CD4-positive, alpha-beta T cell treated with Interleukin-21 for 1 hour (primary cell): ENCODE results near the gene EYA2.
"Not testable (repeated sequence)": the region's sequence is repeated elsewhere in the genome, so short reads cannot be mapped to it uniquely, and the experiment has no call there.

Experiments
- DNase-seq: peaks from one replicate; pipeline ENCODE4 v3.0.0-alpha.2; 2020

Gene EYA2

GRCh38 chr20:47191074-47191673 lies 296.5 kb downstream of the EYA2 start:
- DNase-seq, result no peak

- DNase-seq, result no peak
Measured at GRCh38 chr20:47191956-47192355, 297.3 kb downstream of the EYA2 start.

- no peak for DNase-seq
Measured at GRCh38 chr20:47195573-47195972, 300.9 kb downstream of the EYA2 start.

- peak; percentile 71 for DNase-seq
Measured at GRCh38 chr20:47196091-47197081, 301.7 kb downstream of the EYA2 start.

- no peak for DNase-seq
Measured at GRCh38 chr20:47198254-47198671, 303.6 kb downstream of the EYA2 start.

- DNase-seq, result no peak
Measured at GRCh38 chr20:47198996-47199552, 304.4 kb downstream of the EYA2 start.

GRCh38 chr20:47201074-47201730 lies 306.6 kb downstream of the EYA2 start:
- DNase-seq, result no peak

GRCh38 chr20:47202733-47203667 lies 308.4 kb downstream of the EYA2 start:
- DNase-seq, result no peak

- no peak for DNase-seq
Measured at GRCh38 chr20:47204008-47204849, 309.6 kb downstream of the EYA2 start.

- not testable (repeated sequence) for DNase-seq
Measured at GRCh38 chr20:47204850-47205122, 310.1 kb downstream of the EYA2 start.

GRCh38 chr20:47205577-47206123 lies 311.0 kb downstream of the EYA2 start:
- no peak for DNase-seq

GRCh38 chr20:47206552-47206951 lies 311.9 kb downstream of the EYA2 start:
- DNase-seq, result not testable (repeated sequence)

GRCh38 chr20:47206962-47207641 lies 312.5 kb downstream of the EYA2 start:
- no peak for DNase-seq

- no peak for DNase-seq
Measured at GRCh38 chr20:47208534-47209174, 314.0 kb downstream of the EYA2 start.

- no peak for DNase-seq
Measured at GRCh38 chr20:47209982-47210381, 315.3 kb downstream of the EYA2 start.

- DNase-seq, result no peak
Measured at GRCh38 chr20:47210470-47210869, 315.8 kb downstream of the EYA2 start.

- DNase-seq, result no peak
Measured at GRCh38 chr20:47211036-47211435, 316.4 kb downstream of the EYA2 start.

- DNase-seq, result no peak
Measured at GRCh38 chr20:47212606-47213207, 318.1 kb downstream of the EYA2 start.

GRCh38 chr20:47213966-47214365 lies 319.3 kb downstream of the EYA2 start:
- no peak for DNase-seq
